Measurements from ENCODE around the gene MED7.

MED7 gene

GRCh38 chr5:157088342-157088990, 54.2 kb downstream of the MED7 start (continued):
- no peak for TF ChIP-seq MEIS1 (CRISPR knock-in tag; IDR thresholded peaks at IDR 0.05; ENCODE audit: borderline replicate concordance)
- TF ChIP-seq ZNF510 (tag by site-specific recombination; IDR thresholded peaks at IDR 0.05; ENCODE audit: insufficient replicate concordance), result no peak
- TF ChIP-seq ZNF366 (tag by site-specific recombination; conservative IDR thresholded peaks at IDR 0.05), result no peak
- no peak for TF ChIP-seq ZNF302 (tag by site-specific recombination; IDR thresholded peaks at IDR 0.05; ENCODE audit: low read depth)
- TF ChIP-seq ZNF121 (tag by site-specific recombination; IDR thresholded peaks at IDR 0.05), result no peak
- TF ChIP-seq ZNF621 (tag by site-specific recombination; IDR thresholded peaks at IDR 0.05), result no peak
- TF ChIP-seq, protein P1, sequence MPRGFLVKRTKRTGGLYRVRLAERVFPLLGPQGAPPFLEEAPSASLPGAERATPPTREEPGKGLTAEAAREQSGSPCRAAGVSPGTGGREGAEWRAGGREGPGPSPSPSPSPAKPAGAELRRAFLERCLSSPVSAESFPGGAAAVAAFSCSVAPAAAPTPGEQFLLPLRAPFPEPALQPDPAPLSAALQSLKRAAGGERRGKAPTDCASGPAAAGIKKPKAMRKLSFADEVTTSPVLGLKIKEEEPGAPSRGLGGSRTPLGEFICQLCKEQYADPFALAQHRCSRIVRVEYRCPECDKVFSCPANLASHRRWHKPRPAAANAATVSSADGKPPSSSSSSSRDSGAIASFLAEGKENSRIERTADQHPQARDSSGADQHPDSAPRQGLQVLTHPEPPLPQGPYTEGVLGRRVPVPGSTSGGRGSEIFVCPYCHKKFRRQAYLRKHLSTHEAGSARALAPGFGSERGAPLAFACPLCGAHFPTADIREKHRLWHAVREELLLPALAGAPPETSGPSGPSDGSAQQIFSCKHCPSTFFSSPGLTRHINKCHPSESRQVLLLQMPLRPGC (tag by site-specific recombination; IDR thresholded peaks at IDR 0.05), result no peak
- TF ChIP-seq ZNF2 (tag by site-specific recombination; IDR thresholded peaks at IDR 0.05), result no peak
- TF ChIP-seq ZNF146 (tag by site-specific recombination; IDR thresholded peaks at IDR 0.05), result no peak
